D721Med (cell line): Measurements from ENCODE around the gene NDUFAF7.
A peak's percentile ranks its signal among the peaks of the same experiment; 100 is the strongest.

ENCODE experiments used
- DNase-seq: peaks from one replicate; pipeline ENCODE4 v3.0.0; 2011; ENCODE audit warnings: low spot score; ENCODE audit not compliant: insufficient read length
- FAIRE-seq: peaks from 2 replicates; lab custom pipeline; 2011; peaks lifted over from hg19 to GRCh38; lab: Jason Lieb, UNC
- CTCF ChIP-seq: IDR thresholded peaks from 2 replicates; pipeline ENCODE4 v1.5.1; 2012; ENCODE audit warnings: mild to moderate bottlenecking, control low read depth; ENCODE audit not compliant: insufficient read depth; ENCODE audit errors: missing control alignments

Gene NDUFAF7

GRCh38 chr2:37244017-37244416 lies 12.6 kb downstream of the NDUFAF7 start:
- TF ChIP-seq CTCF: no peak
- DNase-seq: no peak
- no peak for FAIRE-seq

- DNase-seq (no peak), FAIRE-seq (no peak)
- no peak for TF ChIP-seq CTCF
Observed at GRCh38 chr2:37244755-37245154, 13.3 kb downstream of the NDUFAF7 start.

GRCh38 chr2:37246205-37246604 lies 14.7 kb downstream of the NDUFAF7 start:
- FAIRE-seq (no peak), DNase-seq (no peak)
- TF ChIP-seq CTCF: no peak

GRCh38 chr2:37250869-37251740 lies 19.6 kb downstream of the NDUFAF7 start:
- no peak for TF ChIP-seq CTCF
- DNase-seq (no peak), FAIRE-seq (no peak)

GRCh38 chr2:37262522-37262921 lies 31.1 kb downstream of the NDUFAF7 start:
- no peak for TF ChIP-seq CTCF
- FAIRE-seq: no peak
- DNase-seq: no peak

GRCh38 chr2:37263839-37264238 lies 32.4 kb downstream of the NDUFAF7 start:
- no peak for TF ChIP-seq CTCF
- DNase-seq (no peak), FAIRE-seq (no peak)

- peak; percentile 32 for FAIRE-seq
- TF ChIP-seq CTCF: no peak
- no peak for DNase-seq
Observed at GRCh38 chr2:37267685-37268084, 36.2 kb downstream of the NDUFAF7 start.
